HEK293 (cell line): ENCODE data around the gene LIN7C.

Source experiments
- CTCF ChIA-PET: fragments of 350-600 bp; formaldehyde crosslinking; extraction: SDS; loops from one replicate; lab custom pipeline; 2021; ENCODE audit warnings: antibody characterized with exemption; lab: Yijun Ruan, JAX
- POLR2A ChIA-PET: fragments of 300-600 bp; formaldehyde crosslinking; extraction: SDS; loops from one replicate; lab custom pipeline; 2020; ENCODE audit warnings: antibody characterized with exemption, inconsistent platforms; lab: Yijun Ruan, JAX
- H3K27ac ChIP-seq: fragments of 200-500 bp; sonication (Bioruptor generic); 2 replicates; pipeline ENCODE4 v1.5.1; 2014; ENCODE audit warnings: low read depth, low read length, control low read depth, inconsistent platforms; ENCODE audit errors: extremely low read depth
- H3K36me3 ChIP-seq, 2 experiments: fragments of 200-500 bp in 1 of 2; sonication (Bioruptor generic) in 1 of 2; 1 replicate in 1 of 2; 2 replicates in 1 of 2; pipeline ENCODE4 v1.5.1; 2014 to 2017; ENCODE audit warnings: inconsistent platforms in 2 of 2, low read length in 2 of 2; ENCODE audit not compliant: control insufficient read depth in 2 of 2, insufficient read depth in 1 of 2
- H3K4me1 ChIP-seq: fragments of 200-500 bp; sonication (Bioruptor generic); 2 replicates; pipeline ENCODE4 v1.5.1; 2014; ENCODE audit warnings: mild to moderate bottlenecking, low read length, inconsistent platforms; ENCODE audit not compliant: control insufficient read depth, insufficient read depth
- H3K4me3 ChIP-seq: 2 replicates; pipeline ENCODE4 v1.5.1; 2011; ENCODE audit warnings: low read depth, mild to moderate bottlenecking, control low read depth, low read length, moderate library complexity
- H3K9me3 ChIP-seq: fragments of 200-500 bp; sonication (Bioruptor generic); 2 replicates; pipeline ENCODE4 v1.5.1; 2014; ENCODE audit warnings: low read depth, low read length, inconsistent platforms; ENCODE audit not compliant: control insufficient read depth, insufficient read depth
- CTCF ChIP-seq: fragments of 450-650 bp; formaldehyde crosslinking; IDR thresholded peaks from 2 replicates; pipeline ENCODE4 v1.5.1; 2016; ENCODE audit warnings: missing biosample characterization, missing genetic modification characterization
- MYNN ChIP-seq: fragments of 450-650 bp; formaldehyde crosslinking; IDR thresholded peaks from 2 replicates; pipeline ENCODE4 v1.5.1; 2016; ENCODE audit warnings: missing biosample characterization, missing genetic modification characterization, borderline replicate concordance
- OSR2 ChIP-seq: fragments of 450-650 bp; formaldehyde crosslinking; IDR thresholded peaks from 2 replicates; pipeline ENCODE4 v1.5.1; 2016; ENCODE audit warnings: missing biosample characterization, missing genetic modification characterization
- SP2 ChIP-seq: fragments of 450-650 bp; formaldehyde crosslinking; IDR thresholded peaks from 2 replicates; pipeline ENCODE4 v1.5.1; 2016; ENCODE audit warnings: missing biosample characterization, missing genetic modification characterization
- ZBTB20 ChIP-seq: fragments of 450-650 bp; formaldehyde crosslinking; IDR thresholded peaks from 2 replicates; pipeline ENCODE4 v1.5.1; 2016; ENCODE audit warnings: missing biosample characterization, missing genetic modification characterization
- ZFP41 ChIP-seq: fragments of 450-650 bp; formaldehyde crosslinking; IDR thresholded peaks from 2 replicates; pipeline ENCODE4 v1.5.1; 2016; ENCODE audit warnings: missing biosample characterization, missing genetic modification characterization, borderline replicate concordance
- ZNF148 ChIP-seq: fragments of 450-650 bp; formaldehyde crosslinking; IDR thresholded peaks from 2 replicates; pipeline ENCODE4 v1.5.0; 2017; ENCODE audit warnings: missing biosample characterization, missing genetic modification characterization, borderline replicate concordance
- ZNF169 ChIP-seq: fragments of 450-650 bp; formaldehyde crosslinking; IDR thresholded peaks from 2 replicates; pipeline ENCODE4 v1.5.1; 2016; ENCODE audit warnings: missing biosample characterization, missing genetic modification characterization
- ZNF2 ChIP-seq: fragments of 450-650 bp; formaldehyde crosslinking; IDR thresholded peaks from 2 replicates; pipeline ENCODE4 v1.5.1; 2016; ENCODE audit warnings: missing biosample characterization, missing genetic modification characterization
- ZNF266 ChIP-seq: fragments of 450-650 bp; formaldehyde crosslinking; IDR thresholded peaks from 2 replicates; pipeline ENCODE4 v1.5.1; 2016; ENCODE audit warnings: missing biosample characterization, missing genetic modification characterization, low read depth
- ZNF302 ChIP-seq: fragments of 450-650 bp; formaldehyde crosslinking; IDR thresholded peaks from 2 replicates; pipeline ENCODE4 v1.5.1; 2016; ENCODE audit warnings: missing biosample characterization, missing genetic modification characterization, low read depth
- ZNF335 ChIP-seq: fragments of 450-650 bp; formaldehyde crosslinking; conservative IDR thresholded peaks from 2 replicates; pipeline ENCODE4 v1.5.1; 2016; ENCODE audit warnings: missing biosample characterization, missing genetic modification characterization
- ZNF37A ChIP-seq: fragments of 450-650 bp; IDR thresholded peaks from 2 replicates; pipeline ENCODE4 v1.5.1; 2018; ENCODE audit warnings: missing biosample characterization, missing genetic modification characterization
- ZNF404 ChIP-seq: fragments of 450-650 bp; formaldehyde crosslinking; IDR thresholded peaks from 2 replicates; pipeline ENCODE4 v1.5.1; 2017; ENCODE audit warnings: missing biosample characterization, missing genetic modification characterization
- ZNF433 ChIP-seq: fragments of 450-650 bp; formaldehyde crosslinking; IDR thresholded peaks from 2 replicates; pipeline ENCODE4 v1.5.1; 2016; ENCODE audit warnings: missing biosample characterization, missing genetic modification characterization, low read depth
- ZNF561 ChIP-seq: fragments of 450-650 bp; IDR thresholded peaks from 2 replicates; pipeline ENCODE4 v1.5.1; 2018; ENCODE audit warnings: missing biosample characterization, missing genetic modification characterization, borderline replicate concordance
- ZNF660 ChIP-seq: fragments of 450-650 bp; IDR thresholded peaks from 2 replicates; pipeline ENCODE4 v1.5.1; 2018; ENCODE audit warnings: missing biosample characterization, mild to moderate bottlenecking, missing genetic modification characterization
- ZNF701 ChIP-seq: fragments of 450-650 bp; formaldehyde crosslinking; IDR thresholded peaks from 2 replicates; pipeline ENCODE4 v1.5.1; 2016; ENCODE audit warnings: missing biosample characterization, missing genetic modification characterization
- ZNF837 ChIP-seq: fragments of 450-650 bp; formaldehyde crosslinking; IDR thresholded peaks from 2 replicates; pipeline ENCODE4 v1.5.1; 2016; ENCODE audit warnings: missing biosample characterization, missing genetic modification characterization
- TF ChIP-seq, protein P1 (sequence below): fragments of 450-650 bp; formaldehyde crosslinking; IDR thresholded peaks from 2 replicates; pipeline ENCODE4 v1.5.1; 2016; ENCODE audit warnings: missing biosample characterization, missing genetic modification characterization
- TF ChIP-seq, protein P2 (sequence below): fragments of 450-650 bp; formaldehyde crosslinking; IDR thresholded peaks from 2 replicates; pipeline ENCODE4 v1.5.1; 2016; ENCODE audit warnings: missing biosample characterization, missing genetic modification characterization
- TF ChIP-seq, protein P3 (sequence below): fragments of 450-650 bp; formaldehyde crosslinking; IDR thresholded peaks from 2 replicates; pipeline ENCODE4 v1.5.1; 2017; ENCODE audit warnings: missing biosample characterization, missing genetic modification characterization

Gene LIN7C

GRCh38 chr11:27504205-27504604 is 2.4 kb downstream of the LIN7C start (continued):
- TF ChIP-seq ZFP41 = no peak
- TF ChIP-seq, protein P1, sequence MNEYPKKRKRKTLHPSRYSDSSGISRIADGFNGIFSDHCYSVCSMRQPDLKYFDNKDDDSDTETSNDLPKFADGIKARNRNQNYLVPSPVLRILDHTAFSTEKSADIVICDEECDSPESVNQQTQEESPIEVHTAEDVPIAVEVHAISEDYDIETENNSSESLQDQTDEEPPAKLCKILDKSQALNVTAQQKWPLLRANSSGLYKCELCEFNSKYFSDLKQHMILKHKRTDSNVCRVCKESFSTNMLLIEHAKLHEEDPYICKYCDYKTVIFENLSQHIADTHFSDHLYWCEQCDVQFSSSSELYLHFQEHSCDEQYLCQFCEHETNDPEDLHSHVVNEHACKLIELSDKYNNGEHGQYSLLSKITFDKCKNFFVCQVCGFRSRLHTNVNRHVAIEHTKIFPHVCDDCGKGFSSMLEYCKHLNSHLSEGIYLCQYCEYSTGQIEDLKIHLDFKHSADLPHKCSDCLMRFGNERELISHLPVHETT (tag by site-specific recombination) = no peak
- TF ChIP-seq, all 188 proteins: peak for 0

DNA sequence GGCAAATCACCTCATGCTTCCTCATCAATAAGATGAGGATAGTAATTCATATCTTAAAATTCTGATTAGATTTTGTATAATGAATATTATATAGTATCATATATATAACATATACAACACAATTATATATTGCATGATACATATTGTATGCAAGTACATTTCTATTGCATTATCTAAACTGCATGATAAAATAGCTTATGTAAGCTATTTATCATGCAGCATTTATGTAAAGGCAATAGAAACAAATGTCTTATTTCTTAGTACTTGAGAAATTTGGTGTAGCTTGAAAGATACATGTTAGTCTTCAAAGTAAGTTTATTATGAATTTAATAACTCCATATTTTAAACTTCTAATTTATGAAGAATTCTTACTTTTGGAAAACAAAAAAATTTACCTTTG is 5.5 kb downstream of the LIN7C start:
- no peaks in the 10 kb centered on the region for H3K9me3 ChIP-seq
- no peak for TF ChIP-seq OSR2 (tag by site-specific recombination)
- TF ChIP-seq SP2 = no peak
- no peak for TF ChIP-seq ZNF2 (tag by site-specific recombination)
- no peak for TF ChIP-seq MYNN (tag by site-specific recombination)
- TF ChIP-seq ZNF302 (tag by site-specific recombination) = no peak
- no peak for TF ChIP-seq ZNF169 (tag by site-specific recombination)
- no peak for TF ChIP-seq ZNF404 (tag by site-specific recombination)
- TF ChIP-seq, protein P2, sequence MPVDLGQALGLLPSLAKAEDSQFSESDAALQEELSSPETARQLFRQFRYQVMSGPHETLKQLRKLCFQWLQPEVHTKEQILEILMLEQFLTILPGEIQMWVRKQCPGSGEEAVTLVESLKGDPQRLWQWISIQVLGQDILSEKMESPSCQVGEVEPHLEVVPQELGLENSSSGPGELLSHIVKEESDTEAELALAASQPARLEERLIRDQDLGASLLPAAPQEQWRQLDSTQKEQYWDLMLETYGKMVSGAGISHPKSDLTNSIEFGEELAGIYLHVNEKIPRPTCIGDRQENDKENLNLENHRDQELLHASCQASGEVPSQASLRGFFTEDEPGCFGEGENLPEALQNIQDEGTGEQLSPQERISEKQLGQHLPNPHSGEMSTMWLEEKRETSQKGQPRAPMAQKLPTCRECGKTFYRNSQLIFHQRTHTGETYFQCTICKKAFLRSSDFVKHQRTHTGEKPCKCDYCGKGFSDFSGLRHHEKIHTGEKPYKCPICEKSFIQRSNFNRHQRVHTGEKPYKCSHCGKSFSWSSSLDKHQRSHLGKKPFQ (tag by site-specific recombination) = no peak
- TF ChIP-seq ZNF701 (tag by site-specific recombination) = no peak
- TF ChIP-seq ZNF433 (tag by site-specific recombination) = no peak
- TF ChIP-seq ZNF837 (tag by site-specific recombination) = no peak
- no peak for TF ChIP-seq ZBTB20 (tag by site-specific recombination)
- no peak for TF ChIP-seq CTCF (tag by site-specific recombination)
- TF ChIP-seq ZNF561 (tag by site-specific recombination) = no peak
- TF ChIP-seq, protein P3, sequence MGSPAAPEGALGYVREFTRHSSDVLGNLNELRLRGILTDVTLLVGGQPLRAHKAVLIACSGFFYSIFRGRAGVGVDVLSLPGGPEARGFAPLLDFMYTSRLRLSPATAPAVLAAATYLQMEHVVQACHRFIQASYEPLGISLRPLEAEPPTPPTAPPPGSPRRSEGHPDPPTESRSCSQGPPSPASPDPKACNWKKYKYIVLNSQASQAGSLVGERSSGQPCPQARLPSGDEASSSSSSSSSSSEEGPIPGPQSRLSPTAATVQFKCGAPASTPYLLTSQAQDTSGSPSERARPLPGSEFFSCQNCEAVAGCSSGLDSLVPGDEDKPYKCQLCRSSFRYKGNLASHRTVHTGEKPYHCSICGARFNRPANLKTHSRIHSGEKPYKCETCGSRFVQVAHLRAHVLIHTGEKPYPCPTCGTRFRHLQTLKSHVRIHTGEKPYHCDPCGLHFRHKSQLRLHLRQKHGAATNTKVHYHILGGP = no peak
- no peak for TF ChIP-seq ZNF335
- no peak for TF ChIP-seq ZNF266 (tag by site-specific recombination)
- no peak for TF ChIP-seq ZNF660 (tag by site-specific recombination)
- TF ChIP-seq ZNF37A (tag by site-specific recombination) = no peak
- TF ChIP-seq ZNF148 (tag by site-specific recombination) = no peak
- TF ChIP-seq, all 188 proteins: peak for 0
- ChIA-PET CTCF (interaction anchor here (0.6 to 6.1 kb wide), 5 partner anchors 15 to 1173 kb away, joined by 3 to 92 read pairs (median 4); no protein-coding TSS in a partner anchor), POLR2A (no interaction called here)
- no peaks in the 10 kb centered on the region for H3K4me1 ChIP-seq
- H3K27ac ChIP-seq = no peak overlapping the region
- H3K36me3 ChIP-seq = peaks cover 13 to 55% of the 10 kb centered on the region in 2 experiments
- no peak overlapping the region for H3K4me3 ChIP-seq
